ENCODE measurements around the gene OTUB2.

- TF ChIP-seq CTCF (IDR thresholded peaks at IDR 0.05; ENCODE audit: insufficient read depth, low read length): no peak
- TF ChIP-seq POLR2AphosphoS5 (IDR thresholded peaks at IDR 0.05; ENCODE audit: low read depth): no peak
- TF ChIP-seq, protein P1, sequence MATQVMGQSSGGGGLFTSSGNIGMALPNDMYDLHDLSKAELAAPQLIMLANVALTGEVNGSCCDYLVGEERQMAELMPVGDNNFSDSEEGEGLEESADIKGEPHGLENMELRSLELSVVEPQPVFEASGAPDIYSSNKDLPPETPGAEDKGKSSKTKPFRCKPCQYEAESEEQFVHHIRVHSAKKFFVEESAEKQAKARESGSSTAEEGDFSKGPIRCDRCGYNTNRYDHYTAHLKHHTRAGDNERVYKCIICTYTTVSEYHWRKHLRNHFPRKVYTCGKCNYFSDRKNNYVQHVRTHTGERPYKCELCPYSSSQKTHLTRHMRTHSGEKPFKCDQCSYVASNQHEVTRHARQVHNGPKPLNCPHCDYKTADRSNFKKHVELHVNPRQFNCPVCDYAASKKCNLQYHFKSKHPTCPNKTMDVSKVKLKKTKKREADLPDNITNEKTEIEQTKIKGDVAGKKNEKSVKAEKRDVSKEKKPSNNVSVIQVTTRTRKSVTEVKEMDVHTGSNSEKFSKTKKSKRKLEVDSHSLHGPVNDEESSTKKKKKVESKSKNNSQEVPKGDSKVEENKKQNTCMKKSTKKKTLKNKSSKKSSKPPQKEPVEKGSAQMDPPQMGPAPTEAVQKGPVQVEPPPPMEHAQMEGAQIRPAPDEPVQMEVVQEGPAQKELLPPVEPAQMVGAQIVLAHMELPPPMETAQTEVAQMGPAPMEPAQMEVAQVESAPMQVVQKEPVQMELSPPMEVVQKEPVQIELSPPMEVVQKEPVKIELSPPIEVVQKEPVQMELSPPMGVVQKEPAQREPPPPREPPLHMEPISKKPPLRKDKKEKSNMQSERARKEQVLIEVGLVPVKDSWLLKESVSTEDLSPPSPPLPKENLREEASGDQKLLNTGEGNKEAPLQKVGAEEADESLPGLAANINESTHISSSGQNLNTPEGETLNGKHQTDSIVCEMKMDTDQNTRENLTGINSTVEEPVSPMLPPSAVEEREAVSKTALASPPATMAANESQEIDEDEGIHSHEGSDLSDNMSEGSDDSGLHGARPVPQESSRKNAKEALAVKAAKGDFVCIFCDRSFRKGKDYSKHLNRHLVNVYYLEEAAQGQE (IDR thresholded peaks at IDR 0.05; ENCODE audit: insufficient replicate concordance, low read depth): no peak
- no peak for TF ChIP-seq GABPA (IDR thresholded peaks at IDR 0.05; ENCODE audit: low read depth)
- TF ChIP-seq SPI1 (IDR thresholded peaks at IDR 0.05; ENCODE audit: borderline replicate concordance, low read depth): no peak
Measured at GRCh38 chr14:93998871-93999403, 27.2 kb upstream of the OTUB2 start.
